Activated CD4-positive, alpha-beta T cell treated with anti-CD3 and anti-CD28 coated beads, Interleukin-2, amount 10 ng/mL, durations not matched to agents 24 days and 14 days (primary cell): ENCODE measurements around the gene GSTM5. TPM values are rescaled to one million over a fixed set of nuclear protein-coding genes. Genes with fewer than 3 reads are reported as not detected.
A peak's percentile ranks its signal among the peaks of the same experiment; 100 is the strongest.
"Not testable (repeated sequence)": the region's sequence is repeated elsewhere in the genome, so short reads cannot be mapped to it uniquely, and the experiment has no call there.

Experiments used
- DNase-seq: peaks from one replicate; pipeline ENCODE4 v3.0.0; 2022
- H3K27ac Mint-ChIP-seq: one replicate; pipeline ENCODE4 v1.8.0; 2022; ENCODE audit warnings: mild to moderate bottlenecking, mixed read lengths
- H3K27me3 Mint-ChIP-seq: one replicate; pipeline ENCODE4 v1.8.0; 2022; ENCODE audit warnings: mixed read lengths
- H3K36me3 Mint-ChIP-seq: one replicate; pipeline ENCODE4 v1.8.0; 2022; ENCODE audit warnings: low read depth, mild to moderate bottlenecking, mixed read lengths
- H3K4me1 Mint-ChIP-seq: one replicate; pipeline ENCODE4 v1.8.0; 2021; ENCODE audit warnings: mixed read lengths
- H3K4me3 Mint-ChIP-seq: one replicate; pipeline ENCODE4 v1.8.0; 2022; ENCODE audit warnings: mild to moderate bottlenecking, moderate library complexity, mixed read lengths
- H3K9me3 Mint-ChIP-seq: one replicate; pipeline ENCODE4 v1.8.0; 2021; ENCODE audit warnings: mixed read lengths
- intact Hi-C: fragments of 100-400 bp; cut with micrococcal nuclease; formaldehyde crosslinking; loops from one replicate; pipeline ENCODE4 v1.15.1; 2023
- total RNA-seq: library from RNA; stranded (reverse); gene quantifications from 2 replicates; pipeline ENCODE4 v1.2.3, GENCODE V29; 2022

Gene GSTM5
- total RNA-seq, 1 donor from 2014 or later = 0.07 TPM

DNA sequence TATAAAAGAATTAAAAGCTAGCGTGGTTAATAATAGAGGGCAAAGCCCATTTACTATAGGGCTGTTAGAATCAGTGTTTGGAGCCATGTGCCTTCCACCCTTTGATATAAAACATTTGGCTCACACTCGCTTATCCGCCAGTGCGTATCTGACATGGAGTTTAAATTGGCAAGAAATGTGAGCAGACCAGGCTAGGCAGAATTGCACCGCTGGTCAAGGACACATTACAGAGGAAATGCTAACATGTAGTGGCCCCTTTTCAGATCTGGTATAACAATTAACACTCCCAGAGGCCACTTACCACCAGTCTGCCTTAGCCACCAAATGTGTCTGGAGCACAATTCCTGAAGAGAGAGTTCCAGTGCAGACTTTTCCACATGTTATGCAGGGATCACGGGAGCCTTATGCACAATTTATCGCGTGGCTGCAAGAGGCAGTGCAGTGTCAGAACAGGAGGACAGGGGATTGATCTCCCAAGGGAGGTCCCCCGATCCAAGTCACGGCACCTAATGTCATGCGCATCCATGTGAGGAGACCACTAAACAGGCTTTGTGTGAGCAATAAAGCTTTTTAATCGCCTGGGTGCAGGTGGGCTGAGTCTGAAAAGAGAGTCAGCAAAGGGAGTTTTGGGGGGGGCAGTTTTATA lies 14.8 kb downstream of the GSTM5 start:
- Mint-ChIP-seq H3K27ac (no peak overlapping the region), H3K9me3 (no peaks in the 10 kb centered on the region), H3K4me3 (no peak overlapping the region), H3K27me3 (peaks cover 28% of the 10 kb centered on the region), H3K4me1 (no peaks in the 10 kb centered on the region), H3K36me3 (no peaks in the 10 kb centered on the region)
- intact Hi-C loops = no loop called here
- no peak for DNase-seq

- Mint-ChIP-seq H3K4me1 (no peaks in the 10 kb centered on the region), H3K27me3 (peaks cover 31% of the 10 kb centered on the region), H3K9me3 (no peaks in the 10 kb centered on the region), H3K4me3 (no peak overlapping the region), H3K36me3 (no peaks in the 10 kb centered on the region), H3K27ac (no peak overlapping the region)
- intact Hi-C loops = no loop called here
- no peak for DNase-seq
These were observed 16.8 kb downstream of the GSTM5 start for GRCh38 chr1:109728870-109729269.

GRCh38 chr1:109730666-109731065 lies 18.6 kb downstream of the GSTM5 start:
- Mint-ChIP-seq H3K4me3 (no peak overlapping the region), H3K27ac (no peak overlapping the region), H3K27me3 (peaks cover 27% of the 10 kb centered on the region), H3K4me1 (no peaks in the 10 kb centered on the region), H3K36me3 (no peaks in the 10 kb centered on the region), H3K9me3 (no peaks in the 10 kb centered on the region)
- intact Hi-C loops = no loop called here
- no peak for DNase-seq

- Mint-ChIP-seq H3K9me3 (no peaks in the 10 kb centered on the region), H3K36me3 (no peaks in the 10 kb centered on the region), H3K27ac (no peak overlapping the region), H3K27me3 (peaks cover 14% of the 10 kb centered on the region), H3K4me1 (no peaks in the 10 kb centered on the region), H3K4me3 (no peak overlapping the region)
- DNase-seq = no peak
- intact Hi-C loops = no loop called here
These were observed 20.4 kb downstream of the GSTM5 start for GRCh38 chr1:109732390-109732881.

GRCh38 chr1:109733236-109733870 lies 21.3 kb downstream of the GSTM5 start:
- no peaks in the 10 kb centered on the region for H3K9me3 Mint-ChIP-seq
- no peak overlapping the region for H3K4me3 Mint-ChIP-seq
- no peaks in the 10 kb centered on the region for H3K4me1 Mint-ChIP-seq
- H3K36me3 Mint-ChIP-seq = no peaks in the 10 kb centered on the region
- no peak for DNase-seq
- peaks cover 18% of the 10 kb centered on the region for H3K27me3 Mint-ChIP-seq
- intact Hi-C loops = no loop called here
- no peak overlapping the region for H3K27ac Mint-ChIP-seq

- DNase-seq = peak; percentile 96
- H3K27me3 Mint-ChIP-seq = peaks cover 30% of the 10 kb centered on the region
These were observed 27.9 kb downstream of the GSTM5 start for GRCh38 chr1:109739738-109740614.

GRCh38 chr1:109740615-109741373 lies 28.7 kb downstream of the GSTM5 start, which contains the start of gene GSTM3:
GSTM3 (minus strand) TSS chr1:109741038; CDS start chr1:109740287, 751 bp downstream.
- peak within 1 kb of the TSS; percentile 87 for H3K4me3 Mint-ChIP-seq
- H3K4me1 Mint-ChIP-seq = peaks cover 6% of the 10 kb centered on the region
- intact Hi-C loops = loop anchor here (2.0 kb wide), 1 partner anchor 54 kb away; the partner anchor contains the start of gene GSTM1
- no peak for DNase-seq
- H3K9me3 Mint-ChIP-seq = no peaks in the 10 kb centered on the region
- peak within 1 kb of the TSS; percentile 64 for H3K27ac Mint-ChIP-seq
- H3K27me3 Mint-ChIP-seq = peaks cover 35% of the 10 kb centered on the region
- no peaks in the 10 kb centered on the region for H3K36me3 Mint-ChIP-seq

More at GRCh38 chr1:109739738-109740614, 27.9 kb downstream of the GSTM5 start:
- Mint-ChIP-seq H3K4me3 (peak overlapping the region; percentile 87), H3K9me3 (no peaks in the 10 kb centered on the region), H3K27ac (peak overlapping the region; percentile 64), H3K4me1 (peaks cover 6% of the 10 kb centered on the region), H3K36me3 (no peaks in the 10 kb centered on the region)
- intact Hi-C loops = loop anchor here (2.0 kb wide), 1 partner anchor 53 kb away; the partner anchor contains the start of gene GSTM1

DNA sequence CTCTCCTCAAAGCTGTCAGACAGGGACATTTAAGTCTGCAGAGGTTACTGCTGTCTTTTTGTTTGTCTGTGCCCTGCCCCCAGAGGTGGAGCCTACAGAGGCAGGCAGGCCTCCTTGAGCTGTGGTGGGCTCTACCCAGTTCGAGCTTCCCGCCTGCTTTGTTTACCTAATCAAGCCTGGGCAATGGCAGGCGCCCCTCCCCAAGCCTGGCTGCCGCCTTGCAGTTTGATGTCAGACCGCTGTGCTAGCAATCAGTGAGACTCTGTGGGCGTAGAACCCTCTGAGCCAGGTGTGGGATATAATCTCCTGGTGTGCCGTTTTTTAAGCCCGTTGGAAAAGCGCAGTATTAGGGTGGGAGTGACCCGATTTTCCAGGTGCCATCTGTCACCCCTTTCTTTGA lies 36.3 kb downstream of the GSTM5 start:
- H3K36me3 Mint-ChIP-seq, H3K4me3 Mint-ChIP-seq, H3K4me1 Mint-ChIP-seq, H3K27ac Mint-ChIP-seq, intact Hi-C loops, DNase-seq, H3K9me3 Mint-ChIP-seq: not testable (repeated sequence)
- peaks cover 28% of the 10 kb centered on the region for H3K27me3 Mint-ChIP-seq

GRCh38 chr1:109749221-109749620 lies 37.2 kb downstream of the GSTM5 start:
- intact Hi-C loops = no loop called here
- Mint-ChIP-seq H3K4me3 (no peak overlapping the region), H3K27ac (no peak overlapping the region), H3K4me1 (no peaks in the 10 kb centered on the region), H3K27me3 (peaks cover 30% of the 10 kb centered on the region), H3K9me3 (no peaks in the 10 kb centered on the region), H3K36me3 (no peaks in the 10 kb centered on the region)
- no peak for DNase-seq

- intact Hi-C loops = no loop called here
- Mint-ChIP-seq H3K4me3 (no peak overlapping the region), H3K9me3 (no peaks in the 10 kb centered on the region), H3K4me1 (no peaks in the 10 kb centered on the region), H3K27me3 (peaks cover 27% of the 10 kb centered on the region), H3K27ac (no peak overlapping the region), H3K36me3 (no peaks in the 10 kb centered on the region)
- no peak for DNase-seq
These were observed 38.3 kb downstream of the GSTM5 start for GRCh38 chr1:109750241-109750882.

DNA sequence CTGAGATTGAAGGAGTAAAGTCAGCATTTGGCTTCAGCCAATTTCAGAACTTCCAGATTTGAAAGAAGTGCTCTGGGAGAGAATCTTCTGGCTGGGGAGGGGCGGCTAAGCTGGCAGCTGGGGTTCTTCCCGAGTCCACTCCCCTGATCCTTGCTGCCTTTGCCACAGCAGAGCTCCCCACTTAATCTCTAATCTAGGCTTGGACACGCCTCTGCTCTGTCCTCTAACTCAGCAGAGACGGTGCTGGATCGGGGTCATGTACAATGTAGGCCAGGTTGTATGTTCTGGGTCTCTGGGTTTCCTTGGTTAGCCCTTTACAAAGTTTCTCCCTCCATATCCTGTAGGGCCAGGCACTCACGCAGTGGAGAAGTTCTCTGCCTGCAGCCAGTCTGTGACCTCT lies 38.9 kb downstream of the GSTM5 start:
- no peak overlapping the region for H3K4me3 Mint-ChIP-seq
- no peak overlapping the region for H3K27ac Mint-ChIP-seq
- no peaks in the 10 kb centered on the region for H3K36me3 Mint-ChIP-seq
- intact Hi-C loops = no loop called here
- peaks cover 27% of the 10 kb centered on the region for H3K27me3 Mint-ChIP-seq
- H3K4me1 Mint-ChIP-seq = no peaks in the 10 kb centered on the region
- no peaks in the 10 kb centered on the region for H3K9me3 Mint-ChIP-seq
- DNase-seq = no peak

- Mint-ChIP-seq H3K4me3 (no peak overlapping the region), H3K27me3 (peaks cover 25% of the 10 kb centered on the region), H3K36me3 (no peaks in the 10 kb centered on the region), H3K9me3 (no peaks in the 10 kb centered on the region), H3K27ac (no peak overlapping the region), H3K4me1 (no peaks in the 10 kb centered on the region)
- intact Hi-C loops = no loop called here
- no peak for DNase-seq
These were observed 39.6 kb downstream of the GSTM5 start for GRCh38 chr1:109751531-109752260.
